ENCODE measurements around the gene S100A1.

Gene S100A1

DNA sequence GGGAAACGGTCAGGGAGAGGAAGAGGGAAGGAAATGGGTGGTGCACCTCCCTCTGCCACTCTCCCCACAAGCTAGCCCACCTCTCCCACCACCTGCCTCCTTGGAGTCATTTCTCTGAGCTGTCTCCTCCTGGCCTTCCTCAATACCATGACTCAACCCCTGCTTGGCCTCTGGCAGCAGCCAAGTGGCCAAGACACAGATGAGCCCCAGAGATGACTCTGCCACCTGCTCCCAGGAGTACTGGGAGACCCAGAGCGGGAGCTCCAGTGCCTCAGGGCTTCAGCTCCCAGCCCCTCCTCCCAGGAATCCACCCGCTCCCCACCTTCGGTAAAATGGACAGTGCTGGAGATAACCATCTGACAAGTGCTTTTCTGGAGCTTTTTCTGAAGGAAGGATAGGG lies 17.9 kb upstream of the S100A1 start:
- DNase-seq (ENCODE audit: low read depth, low spot score), result no peak

DNA sequence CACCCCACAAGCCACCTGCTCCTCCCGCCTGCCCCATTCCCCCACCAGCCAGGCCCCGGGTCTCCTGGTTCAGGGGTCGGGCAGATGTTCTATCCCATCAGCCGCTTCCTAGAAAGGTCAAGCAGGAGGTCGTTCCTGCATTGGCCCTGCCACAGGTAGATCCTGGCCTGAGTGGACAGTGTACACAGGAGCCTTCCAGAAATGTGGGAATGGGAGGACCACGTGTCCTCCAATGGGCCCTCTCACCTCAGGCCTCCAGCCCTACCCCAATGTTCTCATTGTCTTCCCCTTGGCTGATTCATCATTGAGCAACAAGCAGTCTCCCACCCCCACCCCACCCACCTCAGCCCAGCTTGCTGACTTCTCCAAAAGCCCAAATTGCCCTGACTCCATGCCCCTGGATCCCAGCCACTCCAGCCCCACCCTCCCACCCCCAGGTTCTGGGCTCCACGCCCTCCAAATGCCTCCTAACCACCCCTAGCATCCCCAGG lies 17.4 kb upstream of the S100A1 start:
- no peak for DNase-seq (ENCODE audit: low read depth, low spot score)

DNA sequence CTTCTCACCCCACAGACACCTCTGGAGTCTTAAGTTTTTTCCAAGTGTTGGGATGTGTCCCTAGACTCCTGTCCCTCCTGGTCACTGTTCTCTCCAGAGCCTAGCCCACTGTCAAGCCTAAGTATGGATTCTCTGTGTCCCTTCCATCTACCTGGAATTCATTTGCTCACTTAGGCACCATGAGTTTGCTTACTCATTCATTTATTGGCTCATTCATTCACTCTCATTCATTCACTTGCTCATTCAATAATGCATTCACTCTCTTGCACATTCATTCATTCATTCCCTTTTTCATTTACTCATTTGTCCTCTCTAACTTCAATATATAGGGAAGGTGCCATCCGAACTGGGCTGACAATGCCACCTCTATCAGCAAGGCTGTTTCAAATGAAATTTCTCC lies 16.9 kb upstream of the S100A1 start:
- no peak for DNase-seq (ENCODE audit: low read depth, low spot score)

GRCh38 chr1:153612111-153612754 lies 16.0 kb upstream of the S100A1 start:
- DNase-seq (ENCODE audit: low read depth, low spot score), result no peak

GRCh38 chr1:153612755-153613331 lies 15.4 kb upstream of the S100A1 start, which contains the start of gene S100A16:
TSS of gene S100A16 (minus strand) at chr1:153613137. CDS start at chr1:153608151, 4,986 bp downstream.
- DNase-seq (ENCODE audit: low read depth, low spot score), result no peak

- DNase-seq (ENCODE audit: low read depth, low spot score), result no peak
Observed at GRCh38 chr1:153613406-153613805, 14.8 kb upstream of the S100A1 start.

DNA sequence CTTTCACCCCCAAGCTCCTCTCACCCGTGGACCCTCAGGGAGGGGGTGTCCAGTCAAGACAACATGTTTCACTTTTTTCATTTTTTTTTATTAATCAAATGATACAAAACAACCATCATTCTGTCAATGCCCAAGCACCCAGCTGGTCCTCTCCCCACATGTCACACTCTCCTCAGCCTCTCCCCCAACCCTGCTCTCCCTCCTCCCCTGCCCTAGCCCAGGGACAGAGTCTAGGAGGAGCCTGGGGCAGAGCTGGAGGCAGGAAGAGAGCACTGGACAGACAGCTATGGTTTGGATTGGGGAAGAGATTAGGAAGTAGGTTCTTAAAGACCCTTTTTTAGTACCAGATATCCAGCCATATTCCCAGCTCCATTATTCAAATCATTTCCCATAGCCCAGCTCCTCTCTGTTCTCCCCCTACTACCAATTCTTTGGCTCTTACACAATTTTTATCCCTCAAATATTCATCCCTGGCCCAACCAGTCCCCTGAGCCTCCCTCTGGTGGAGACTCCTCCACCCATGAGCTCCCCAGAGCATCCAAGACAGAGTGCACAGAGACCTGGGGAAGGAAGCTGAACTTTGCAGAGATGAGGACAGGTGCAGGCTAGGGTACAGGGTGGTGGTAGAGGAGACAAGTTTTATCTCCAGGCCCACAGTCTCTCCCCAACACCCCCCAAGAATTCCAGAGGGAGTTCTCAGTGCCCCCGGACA lies 13.9 kb upstream of the S100A1 start:
- no peak for DNase-seq (ENCODE audit: low read depth, low spot score)

GRCh38 chr1:153614906-153615305 lies 13.3 kb upstream of the S100A1 start:
- DNase-seq (ENCODE audit: low read depth, low spot score), result no peak

DNA sequence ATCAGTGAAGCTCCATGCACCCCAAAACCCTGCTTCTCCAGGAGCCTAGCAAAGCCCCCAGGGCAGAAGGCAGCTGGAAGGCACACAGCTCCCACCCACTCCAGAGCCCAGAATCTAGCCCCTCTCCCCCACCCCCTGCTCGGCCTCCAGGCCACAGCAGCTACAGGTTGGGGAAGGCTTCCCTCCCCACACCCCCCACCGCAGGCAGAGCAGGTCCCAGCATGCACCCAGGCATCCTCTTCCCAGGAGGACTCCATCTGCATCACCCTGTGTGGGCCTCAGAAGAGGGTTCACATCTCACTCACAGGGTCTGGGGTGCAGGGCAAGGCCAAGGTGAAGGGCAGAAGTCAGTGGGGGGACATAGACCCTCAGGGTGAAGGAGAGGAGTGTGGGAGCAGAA lies 12.8 kb upstream of the S100A1 start:
- DNase-seq (ENCODE audit: low read depth, low spot score), result no peak

- no peak for DNase-seq (ENCODE audit: low read depth, low spot score)
Observed at GRCh38 chr1:153616144-153616916, 11.9 kb upstream of the S100A1 start, which contains the start of gene S100A14. TSS of gene S100A14 (minus strand) at chr1:153616325. CDS start at chr1:153615858, 467 bp downstream.

DNA sequence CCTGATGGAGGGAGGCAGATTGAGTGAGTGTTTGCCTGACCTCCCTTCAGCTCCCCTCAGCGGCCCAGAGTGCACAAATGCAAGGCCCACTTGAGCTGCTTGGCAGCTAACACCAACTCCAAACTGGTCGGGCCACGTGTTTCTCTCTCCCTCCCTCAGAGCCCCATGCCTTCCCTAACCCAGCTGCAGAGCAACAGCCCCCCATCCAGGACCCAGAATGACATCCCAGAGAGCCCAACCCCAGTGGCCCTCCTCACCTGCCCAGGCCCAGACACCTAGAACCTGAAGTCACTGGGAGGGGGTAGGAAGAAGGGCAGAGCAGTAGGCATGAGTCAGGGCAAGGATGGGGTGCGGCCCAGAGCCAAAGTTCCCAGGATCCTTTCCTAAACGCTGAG lies 11.3 kb upstream of the S100A1 start:
- no peak for DNase-seq (ENCODE audit: low read depth, low spot score)

DNA sequence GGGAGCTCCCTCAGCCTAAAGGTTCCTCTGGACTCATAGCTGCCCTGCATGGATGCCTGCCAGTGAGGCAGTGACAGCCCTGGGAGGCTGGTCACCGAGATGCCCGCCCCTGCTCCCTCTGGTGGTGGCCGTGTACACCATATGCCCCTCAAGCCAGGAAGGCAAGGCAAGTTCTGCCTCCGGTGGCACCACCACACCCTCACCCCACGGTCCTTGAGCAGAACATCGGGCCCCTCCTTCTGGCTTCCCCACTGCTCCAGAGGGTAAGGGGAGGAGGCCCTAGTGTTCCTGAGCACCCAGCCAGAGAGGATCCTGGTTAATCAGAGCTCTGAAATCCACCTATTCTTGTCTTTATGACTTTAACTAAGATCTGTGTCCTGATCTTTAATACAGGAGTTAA lies 10.6 kb upstream of the S100A1 start:
- no peak for DNase-seq (ENCODE audit: low read depth, low spot score)

- DNase-seq (ENCODE audit: low read depth, low spot score), result no peak
Observed at GRCh38 chr1:153619171-153619570, 9.1 kb upstream of the S100A1 start.

GRCh38 chr1:153623101-153623500 lies 5.1 kb upstream of the S100A1 start:
- no peak for DNase-seq (ENCODE audit: low read depth, low spot score)

DNA sequence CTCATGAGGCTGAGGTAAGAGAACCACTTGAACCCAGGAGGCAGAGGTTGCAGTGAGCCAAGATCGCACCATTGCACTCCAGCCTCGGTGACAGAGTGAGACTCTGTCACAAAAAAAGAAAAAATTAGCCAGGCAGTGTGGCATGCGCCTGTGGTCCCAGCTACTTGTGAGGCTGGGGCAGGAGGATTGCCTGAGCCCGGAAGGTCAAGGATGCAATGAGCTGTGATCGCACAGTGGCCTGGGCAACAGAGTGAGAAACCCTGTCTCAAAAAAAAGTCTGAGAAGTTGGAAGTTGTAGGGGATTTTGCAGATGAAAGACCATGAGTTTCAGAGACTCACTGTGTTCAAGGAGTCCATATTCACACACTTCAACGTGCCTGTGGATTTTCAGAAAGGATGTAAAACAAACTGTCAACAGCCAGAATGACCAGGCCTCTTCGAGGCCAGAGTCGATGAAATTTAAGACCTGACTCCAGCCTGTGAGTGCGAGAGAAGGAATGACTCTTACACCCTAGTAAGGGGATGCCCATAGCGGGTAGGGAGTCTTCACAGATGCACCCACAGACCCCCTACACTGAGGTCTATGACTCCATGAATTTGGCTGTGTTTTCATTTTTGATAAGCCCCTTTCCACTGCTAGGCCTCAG lies 3.1 kb upstream of the S100A1 start:
- DNase-seq (ENCODE audit: low read depth, low spot score), result no peak

GRCh38 chr1:153626477-153626903 lies 1.7 kb upstream of the S100A1 start:
- no peak for DNase-seq (ENCODE audit: low read depth, low spot score)

DNA sequence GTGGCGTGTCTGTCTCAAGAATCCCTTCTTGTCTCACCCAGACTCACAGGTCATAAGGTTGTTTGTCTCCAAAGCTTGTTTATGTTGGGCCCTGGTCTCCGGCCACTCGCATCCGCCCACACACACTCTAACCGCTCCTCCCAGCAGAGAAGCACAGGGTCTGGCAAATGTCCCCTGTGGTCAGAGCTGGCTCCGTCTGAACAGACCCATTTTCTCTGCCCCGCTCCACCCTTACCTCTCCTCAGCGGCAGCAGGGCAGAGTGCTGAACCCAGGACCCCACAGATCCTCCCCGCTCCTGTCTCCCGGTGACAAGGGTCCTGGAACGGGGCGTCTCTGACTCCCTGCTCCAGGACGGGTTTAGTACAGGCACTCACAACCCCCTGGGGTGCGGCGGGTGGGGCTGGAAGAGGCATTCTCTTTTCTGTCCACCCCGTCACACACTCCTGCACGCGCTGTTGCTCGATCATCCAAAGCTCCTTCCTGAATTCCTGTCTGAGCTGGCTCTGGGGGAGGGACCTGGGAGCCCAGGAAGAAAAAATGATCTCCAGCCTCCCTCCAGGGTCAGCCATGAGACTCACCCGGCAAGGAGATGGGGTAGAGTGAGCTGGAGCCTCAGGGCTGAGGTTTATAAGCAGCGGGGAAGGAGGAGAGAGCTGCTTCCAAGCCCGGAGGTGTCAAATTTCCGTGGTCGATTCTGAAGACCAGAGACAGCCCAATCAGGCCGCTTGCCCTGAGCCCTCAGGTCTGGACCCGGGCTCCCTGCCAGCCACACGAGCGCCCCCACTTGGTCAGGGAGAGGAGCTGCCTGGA lies 1.1 kb upstream of the S100A1 start, which contains the start of gene S100A13:
Gene S100A13 (minus strand): TSS at position 602 of the 811 bp plus-strand sequence. CDS start 1,033 bp downstream, outside the sequence.
- DNase-seq (ENCODE audit: low read depth, low spot score), result no peak

GRCh38 chr1:153628638-153629342 lies 556 bp downstream of the S100A1 start:
- DNase-seq (ENCODE audit: low read depth, low spot score), result no peak

DNA sequence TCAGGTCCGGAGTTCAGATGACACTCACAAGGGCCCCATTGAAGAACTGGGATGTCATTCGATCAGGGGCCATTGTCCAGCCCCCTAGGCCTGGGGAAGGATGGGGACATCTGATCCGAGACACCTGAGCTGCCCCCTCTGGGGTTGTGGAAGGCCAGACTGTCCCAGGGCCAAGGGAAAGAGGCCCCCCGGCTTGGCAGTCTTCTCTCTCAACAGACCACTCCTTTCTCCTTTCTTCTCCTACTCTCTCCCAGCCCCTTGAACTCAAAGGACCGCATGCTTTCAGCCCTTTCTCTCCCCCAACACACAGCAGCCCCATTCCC lies 1.1 kb downstream of the S100A1 start:
- DNase-seq (ENCODE audit: low read depth, low spot score), result no peak

- DNase-seq (ENCODE audit: low read depth, low spot score), result no peak
Observed at GRCh38 chr1:153629971-153630370, 1.7 kb downstream of the S100A1 start.

Measured in activated CD4-positive, CD25-positive, alpha-beta regulatory T cell treated with anti-CD3 and anti-CD28 coated beads, Interleukin-2, amount 50 U/mL, for 16 hours (primary cell).